Liver (tissue), 3 donors: Measurements from ENCODE around the gene MSMB.

Experiments used
- JUND ChIP-seq, 2 donors: IDR thresholded peaks; 2 replicates each; pipeline ENCODE4 v1.6.1; 2016; ENCODE audit warnings: antibody characterized with exemption in 2 of 2
- TF ChIP-seq, protein P1 (sequence below): fragments of 150-350 bp; IDR thresholded peaks from 2 replicates; pipeline ENCODE4 v1.5.1; 2017; ENCODE audit warnings: improper control_type of control experiment, low read depth, low read length; ENCODE audit not compliant: missing input control
- donor health status: healthy.
- donor health status: healthy.

DNA sequence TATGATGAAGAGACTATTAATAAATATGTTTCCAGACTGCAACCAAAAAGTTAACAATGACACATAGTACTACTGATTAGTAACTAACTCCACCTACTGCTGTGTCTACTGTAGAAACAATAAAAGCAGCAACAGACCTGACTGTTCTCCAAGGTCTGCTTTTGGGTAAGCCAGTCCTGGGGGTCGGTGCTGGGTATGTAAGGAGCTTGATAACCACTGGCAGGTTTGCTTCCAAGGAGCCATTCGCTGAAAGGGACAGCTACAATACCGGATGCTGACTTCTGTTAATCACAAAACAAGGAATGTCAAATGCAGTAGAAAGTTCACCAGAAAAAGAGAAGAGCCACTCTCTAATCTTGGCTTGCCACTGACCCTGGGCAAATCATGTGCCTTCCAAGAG is 33.3 kb downstream of the MSMB start:
- TF ChIP-seq, protein P1, sequence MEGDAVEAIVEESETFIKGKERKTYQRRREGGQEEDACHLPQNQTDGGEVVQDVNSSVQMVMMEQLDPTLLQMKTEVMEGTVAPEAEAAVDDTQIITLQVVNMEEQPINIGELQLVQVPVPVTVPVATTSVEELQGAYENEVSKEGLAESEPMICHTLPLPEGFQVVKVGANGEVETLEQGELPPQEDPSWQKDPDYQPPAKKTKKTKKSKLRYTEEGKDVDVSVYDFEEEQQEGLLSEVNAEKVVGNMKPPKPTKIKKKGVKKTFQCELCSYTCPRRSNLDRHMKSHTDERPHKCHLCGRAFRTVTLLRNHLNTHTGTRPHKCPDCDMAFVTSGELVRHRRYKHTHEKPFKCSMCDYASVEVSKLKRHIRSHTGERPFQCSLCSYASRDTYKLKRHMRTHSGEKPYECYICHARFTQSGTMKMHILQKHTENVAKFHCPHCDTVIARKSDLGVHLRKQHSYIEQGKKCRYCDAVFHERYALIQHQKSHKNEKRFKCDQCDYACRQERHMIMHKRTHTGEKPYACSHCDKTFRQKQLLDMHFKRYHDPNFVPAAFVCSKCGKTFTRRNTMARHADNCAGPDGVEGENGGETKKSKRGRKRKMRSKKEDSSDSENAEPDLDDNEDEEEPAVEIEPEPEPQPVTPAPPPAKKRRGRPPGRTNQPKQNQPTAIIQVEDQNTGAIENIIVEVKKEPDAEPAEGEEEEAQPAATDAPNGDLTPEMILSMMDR = no peak
- TF ChIP-seq JUND (IDR thresholded peaks at IDR 0.05) = no peak
